ENCODE measurements around the gene ACKR4.

ACKR4 gene

GRCh38 chr3:132643366-132643765, 46.3 kb downstream of the ACKR4 start:
- DNase-seq: no peak

- no peak for DNase-seq
Observed at GRCh38 chr3:132645058-132645457, 48.0 kb downstream of the ACKR4 start.

- no peak for DNase-seq
Observed at GRCh38 chr3:132650153-132650552, 53.1 kb downstream of the ACKR4 start.

Measured in NCI-H1417 (cell line).